Heart right ventricle (tissue), 16 donors: Measurements from ENCODE around the gene LILRA6. TPM values are rescaled to one million over a fixed set of nuclear protein-coding genes. Genes with fewer than 3 reads are reported as not detected.
"Not testable (repeated sequence)": the region's sequence is repeated elsewhere in the genome, so short reads cannot be mapped to it uniquely, and the experiment has no call there.

Source experiments
- ATAC-seq, 8 donors: fragments of 200-7000 bp; cut with Tn5 transposase; one replicate each; pipeline ENCODE4 v1.9.1; 2020; ENCODE audit warnings: mild to moderate bottlenecking in 8 of 8, moderate library complexity in 8 of 8, moderate number of reproducible peaks in 1 of 8
- DNase-seq, 2 donors: peaks; one replicate each; pipeline ENCODE4 v3.0.0-alpha.2; 2020
- H3K27ac ChIP-seq, 10 donors: fragments of 200-600 bp; sonication (generic) in 2 of 10; one replicate each; pipeline versions ENCODE4 v1.5.0 to v1.8.0; 2020 to 2022; ENCODE audit warnings: mild to moderate bottlenecking in 3 of 10
- H3K27me3 ChIP-seq, 7 donors: fragments of 200-600 bp; one replicate each; pipeline ENCODE4 v1.8.0; 2021 to 2022; ENCODE audit warnings: mild to moderate bottlenecking in 2 of 7
- H3K36me3 ChIP-seq, 9 donors: fragments of 200-600 bp; sonication (generic) in 1 of 9; one replicate each; pipeline versions ENCODE4 v1.5.0 to v1.8.0; 2020 to 2022; ENCODE audit warnings: mild to moderate bottlenecking in 2 of 9
- H3K4me1 ChIP-seq, 9 donors: fragments of 200-600 bp; sonication (generic) in 1 of 9; one replicate each; pipeline versions ENCODE4 v1.5.0 to v1.8.0; 2020 to 2022; ENCODE audit warnings: mild to moderate bottlenecking in 4 of 9
- H3K4me3 ChIP-seq, 10 donors: fragments of 200-600 bp; sonication (generic) in 2 of 10; one replicate each; pipeline versions ENCODE4 v1.5.0 to v1.8.0; 2020 to 2022; ENCODE audit warnings: mild to moderate bottlenecking in 7 of 10, moderate library complexity in 2 of 10
- H3K9me3 ChIP-seq, 11 donors: fragments of 200-600 bp in 10 of 11; sonication (generic) in 2 of 11; one replicate each; pipeline versions ENCODE4 v1.5.0 to v1.8.0; 2013 to 2022; ENCODE audit warnings: mild to moderate bottlenecking in 2 of 11, control low read depth in 1 of 11, moderate library complexity in 1 of 11
- WGBS, 2 donors: extraction: QIAGEN DNeasy Blood & Tissue Kit; methylation state at CpG; one replicate each; pipeline ENCODE4 v1.1.7; 2013; ENCODE audit warnings: inconsistent platforms in 1 of 2; 5-methylcytosine and 5-hydroxymethylcytosine counted together
- intact Hi-C, 10 donors: fragments of 100-400 bp; cut with DNase I; formaldehyde crosslinking; loops; one replicate each; pipeline versions ENCODE4 v1.11.1 to v1.14.2; 2022
- long read RNA-seq, 3 donors: library from polyadenylated mRNA; unstranded; transcript quantifications; one replicate each; pipeline ENCODE4 v2.0.0, GENCODE V29; 2020 to 2021
- polyA plus RNA-seq, 2 donors: library from polyadenylated mRNA; stranded (reverse); fragments of 200-250 nt; gene quantifications; one replicate each; pipeline ENCODE4 v1.2.3, GENCODE V29; 2013
- total RNA-seq, 10 donors: library from RNA; stranded (reverse); fragmentation: NEBNext Ultra II Directional in 3 of 10; extraction: Animal tissue kit (Norgen Biotek cat#: 25700) in 3 of 10; gene quantifications; one replicate each; pipeline versions ENCODE4 v1.2.1 to v1.2.4, GENCODE V29; 2021 to 2023
- TF ChIP-seq, protein P1 (sequence below), 9 donors: fragments of 200-600 bp; sonication (generic) in 2 of 9; IDR thresholded peaks; one replicate each; pipeline versions ENCODE4 v1.5.0 to v1.8.0; 2021 to 2022; ENCODE audit warnings: antibody characterized with exemption in 9 of 9, mild to moderate bottlenecking in 5 of 9, moderate library complexity in 1 of 9
- donor health status: Arrhythmogenic right ventricular cardiomyopathy.
- donor health status: ischemic (EF 13 %, LVEDD 7.1; RV severe dilation, severe dysfunction).
- donor health status: healthy with polysubstance abuse.
- donor health status: DM: no; HTN: yes; CAD: no.
- donor health status: DM: no; HTN: no; CAD: no.
- donor health status: ischemic (EF 25% LVEDD 6.9; RV normal size, moderate dysfunction).
- donor health status: ischemic (EF 25% LVEDD 5.7; RV mildly dilated, moderate dysfunction).
- donor health status: healthy.
- donor health status: DM: yes; HTN: yes; CAD: no.
- donor health status: Ischemic cardiomyopathy.
- donor health status: ischemic (EF 35%, LVEDD 5.7; RV mildly dilated, moderate dysfunction).
- donor health status: nonischemic (EF 11% LVEDD 7.7; RV severe dilation, severe dysfunction).
- donor health status: DM: yes; HTN: yes; CAD: no.
- donor health status: PGD.
- donor health status: ischemic (EF 29% LVEDD 5.4; RV normal size, mild dysfunction).
- donor health status: nonischemic (EF 23%, LVEDD 6.1; RV moderate dilation, normal function).

The LILRA6 gene
- total RNA-seq (1 to 10 TPM in 6 of 10 donors, under 1 TPM in 3, not detected in 1; 0.48 to 9.4 (median 1.3) TPM), polyA plus RNA-seq (1 to 10 TPM; 1.1 to 1.5 TPM)
- long read RNA-seq, donor 1, partial matches to known transcripts, result 2 of 2 reads
- long read RNA-seq, donor 1, other reads (novel, unspliced or antisense), result 0 of 2 reads
- long read RNA-seq, donor 2, result 0 reads
- long read RNA-seq, donor 3, result 0 reads

DNA sequence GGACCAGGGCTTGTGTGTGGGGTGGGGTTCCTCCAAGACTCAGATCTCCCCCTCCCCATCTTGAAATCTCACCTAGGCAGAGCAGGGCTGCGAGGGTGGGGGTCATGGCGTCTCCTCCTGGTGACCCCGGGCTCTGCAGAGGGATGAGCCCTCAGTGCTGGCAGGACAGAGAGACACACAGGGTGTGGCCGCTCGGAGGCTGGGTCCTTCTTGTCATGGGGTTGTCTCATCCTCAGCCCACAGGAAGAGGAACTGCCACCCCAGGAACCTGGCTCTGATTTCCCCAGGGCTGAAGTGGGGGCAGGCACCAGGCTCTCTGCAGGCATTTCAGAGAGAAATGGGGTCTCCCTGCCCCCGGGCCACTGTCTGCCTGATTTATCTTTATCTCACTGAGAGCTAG lies at the start of gene LILRA6:
LILRA6 (minus strand) TSS at position 145 of the 400 bp plus-strand sequence.
- H3K27me3 ChIP-seq, DNase-seq, intact Hi-C loops, H3K36me3 ChIP-seq, H3K9me3 ChIP-seq: not testable (repeated sequence)
- H3K27ac ChIP-seq, result peak within 1 kb of the TSS in 1 of 10 donors; percentile 47
- H3K4me3 ChIP-seq, result peak within 1 kb of the TSS in 1 of 10 donors; percentile 23
- 66 to 81% methylated on average over 6 of the region's 6 CpGs for WGBS, 2 donors
- peak in 6 of 8 donors; percentile 38 to 77 (median 72) for ATAC-seq
- peaks cover 0 to 14% (median 0%) of the 10 kb centered on the region in 9 donors for H3K4me1 ChIP-seq

DNA sequence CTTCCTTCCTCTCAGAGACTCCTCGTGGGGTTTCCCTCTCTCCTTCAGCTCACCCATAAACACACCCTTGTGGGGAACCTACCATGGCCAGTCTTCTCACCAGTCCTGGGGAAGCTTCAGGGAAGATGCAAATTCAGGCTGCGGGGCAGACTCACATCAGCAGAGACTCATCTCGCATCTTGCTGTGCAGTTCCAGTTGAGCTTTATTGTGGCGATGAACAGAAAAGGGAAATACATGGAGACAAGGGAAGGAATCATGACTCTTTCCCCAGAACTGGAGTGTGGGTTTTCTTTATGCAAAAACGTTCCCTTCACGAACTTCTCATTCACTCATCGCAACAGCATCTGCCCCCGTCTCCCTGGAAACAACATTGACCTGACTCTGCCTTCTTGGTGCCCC lies 46.6 kb upstream of the LILRA6 start:
- H3K36me3 ChIP-seq, H3K9me3 ChIP-seq, DNase-seq, intact Hi-C loops, H3K4me1 ChIP-seq, H3K27ac ChIP-seq, ATAC-seq, H3K4me3 ChIP-seq: not testable (repeated sequence)
- 53 to 62% methylated on average over 8 of the region's 8 CpGs for WGBS, 2 donors
- H3K27me3 ChIP-seq, result peaks cover 0 to 14% (median 10%) of the 10 kb centered on the region in 7 donors

GRCh38 chr19:54287456-54287855 lies 44.9 kb upstream of the LILRA6 start:
- H3K4me1 ChIP-seq, result peaks cover 0 to 24% (median 0%) of the 10 kb centered on the region in 9 donors
- DNase-seq, result no peak
- TF ChIP-seq, protein P1, sequence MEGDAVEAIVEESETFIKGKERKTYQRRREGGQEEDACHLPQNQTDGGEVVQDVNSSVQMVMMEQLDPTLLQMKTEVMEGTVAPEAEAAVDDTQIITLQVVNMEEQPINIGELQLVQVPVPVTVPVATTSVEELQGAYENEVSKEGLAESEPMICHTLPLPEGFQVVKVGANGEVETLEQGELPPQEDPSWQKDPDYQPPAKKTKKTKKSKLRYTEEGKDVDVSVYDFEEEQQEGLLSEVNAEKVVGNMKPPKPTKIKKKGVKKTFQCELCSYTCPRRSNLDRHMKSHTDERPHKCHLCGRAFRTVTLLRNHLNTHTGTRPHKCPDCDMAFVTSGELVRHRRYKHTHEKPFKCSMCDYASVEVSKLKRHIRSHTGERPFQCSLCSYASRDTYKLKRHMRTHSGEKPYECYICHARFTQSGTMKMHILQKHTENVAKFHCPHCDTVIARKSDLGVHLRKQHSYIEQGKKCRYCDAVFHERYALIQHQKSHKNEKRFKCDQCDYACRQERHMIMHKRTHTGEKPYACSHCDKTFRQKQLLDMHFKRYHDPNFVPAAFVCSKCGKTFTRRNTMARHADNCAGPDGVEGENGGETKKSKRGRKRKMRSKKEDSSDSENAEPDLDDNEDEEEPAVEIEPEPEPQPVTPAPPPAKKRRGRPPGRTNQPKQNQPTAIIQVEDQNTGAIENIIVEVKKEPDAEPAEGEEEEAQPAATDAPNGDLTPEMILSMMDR (IDR thresholded peaks at IDR 0.05), result no peak
- no peaks in the 10 kb centered on the region for H3K36me3 ChIP-seq
- no peak overlapping the region for H3K27ac ChIP-seq
- intact Hi-C loops, result no loop called here
- H3K27me3 ChIP-seq, result peaks cover 0 to 19% (median 14%) of the 10 kb centered on the region in 7 donors
- 72 to 79% methylated on average over 4 of the region's 4 CpGs for WGBS, 2 donors
- H3K4me3 ChIP-seq, result no peak overlapping the region
- no peak for ATAC-seq
- no peaks in the 10 kb centered on the region for H3K9me3 ChIP-seq

GRCh38 chr19:54286283-54286682 lies 43.7 kb upstream of the LILRA6 start:
- H3K4me3 ChIP-seq, H3K36me3 ChIP-seq, DNase-seq, H3K9me3 ChIP-seq, ATAC-seq, H3K27ac ChIP-seq, intact Hi-C loops: not testable (repeated sequence)
- peaks cover 0 to 28% (median 21%) of the 10 kb centered on the region in 7 donors for H3K27me3 ChIP-seq
- WGBS, 2 donors, result 70 to 81% methylated on average over 3 to 10 of the region's 10 CpGs
- peaks cover 0 to 36% (median 0%) of the 10 kb centered on the region in 9 donors for H3K4me1 ChIP-seq

- H3K4me3 ChIP-seq, H3K27ac ChIP-seq, H3K36me3 ChIP-seq, intact Hi-C loops, H3K9me3 ChIP-seq, DNase-seq: not testable (repeated sequence)
- WGBS, 2 donors, result 64 to 74% methylated on average over 9 to 11 of the region's 12 CpGs
- H3K27me3 ChIP-seq, result peaks cover 0 to 33% (median 22%) of the 10 kb centered on the region in 7 donors
- peaks cover 0 to 38% (median 0%) of the 10 kb centered on the region in 9 donors for H3K4me1 ChIP-seq
- ATAC-seq, result peak in 4 of 8 donors; percentile 30 to 55 (median 36)
These were observed 43.0 kb upstream of the LILRA6 start for GRCh38 chr19:54285427-54286056.

DNA sequence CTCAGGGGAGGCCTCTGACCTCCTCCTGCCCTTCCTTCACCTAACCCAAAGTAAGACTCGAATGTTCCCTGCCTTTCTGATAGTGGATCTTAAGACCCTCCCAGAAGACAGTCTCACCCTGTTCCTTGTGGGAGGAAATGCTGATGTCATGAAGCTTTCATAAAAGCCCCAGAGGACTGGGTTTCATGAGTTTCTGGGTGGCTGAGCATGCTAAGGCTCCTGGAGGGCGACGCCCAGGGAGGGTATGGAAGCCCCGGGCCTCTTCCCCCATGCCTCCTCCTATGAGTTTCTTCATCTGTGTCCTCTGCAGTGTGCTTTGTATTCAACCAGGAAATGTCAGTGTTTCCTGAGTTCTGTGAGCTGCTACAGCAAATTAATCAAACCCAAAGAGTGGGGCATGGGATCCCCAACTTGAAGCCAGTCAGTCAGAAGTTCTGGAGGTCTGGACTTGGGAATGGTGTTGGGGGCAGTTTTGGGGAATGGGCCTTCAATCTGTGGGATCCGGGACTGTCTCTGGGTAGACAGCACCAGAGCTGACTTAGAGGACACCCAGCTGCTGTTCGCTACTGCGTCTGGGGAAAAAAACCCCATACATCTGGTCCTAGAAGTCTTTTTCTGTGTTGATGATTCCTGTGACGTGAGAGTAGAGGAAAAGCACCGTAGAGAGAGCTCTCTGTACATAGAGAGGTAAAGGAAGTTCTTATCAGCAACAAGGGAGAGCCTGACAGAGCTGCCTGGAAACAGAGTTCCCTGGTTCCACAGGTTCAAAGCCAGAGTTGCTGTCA lies 40.3 kb upstream of the LILRA6 start:
- peak overlapping the region in 1 of 10 donors; percentile 90 for H3K27ac ChIP-seq
- no peak for DNase-seq
- H3K36me3 ChIP-seq, result peaks cover 0 to 5% (median 0%) of the 10 kb centered on the region in 9 donors
- H3K4me1 ChIP-seq, result peaks cover 0 to 36% (median 0%) of the 10 kb centered on the region in 9 donors
- ATAC-seq, result no peak
- no peaks in the 10 kb centered on the region for H3K9me3 ChIP-seq
- no peak overlapping the region for H3K4me3 ChIP-seq
- WGBS, 2 donors, result 37 to 43% methylated on average over 9 of the region's 9 CpGs
- H3K27me3 ChIP-seq, result peaks cover 0 to 46% (median 25%) of the 10 kb centered on the region in 7 donors
- intact Hi-C loops, result no loop called here
- TF ChIP-seq, protein P1 (IDR thresholded peaks at IDR 0.05), result no peak

GRCh38 chr19:54281729-54282075 lies 39.1 kb upstream of the LILRA6 start:
- H3K9me3 ChIP-seq, H3K4me3 ChIP-seq, H3K36me3 ChIP-seq, ATAC-seq, intact Hi-C loops, DNase-seq: not testable (repeated sequence)
- peak overlapping the region in 1 of 10 donors; percentile 90 for H3K27ac ChIP-seq
- peaks cover 0 to 54% (median 26%) of the 10 kb centered on the region in 7 donors for H3K27me3 ChIP-seq
- WGBS, 2 donors, result 75 to 85% methylated on average over 5 of the region's 5 CpGs
- peaks cover 0 to 38% (median 0%) of the 10 kb centered on the region in 9 donors for H3K4me1 ChIP-seq
